MM.1S (cell line): Measurements from ENCODE around the gene PDGFD.

Experiments used
- DNase-seq: peaks from one replicate; pipeline ENCODE4 v3.0.0-alpha.2; 2015
- H2AFZ ChIP-seq: fragments of 300-600 bp; sonication (generic); 2 replicates; pipeline ENCODE4 v1.6.0; 2016; ENCODE audit warnings: antibody characterized with exemption, low read length
- H3F3A ChIP-seq: fragments of 300-600 bp; sonication (generic); 2 replicates; pipeline ENCODE4 v1.6.1; 2016; ENCODE audit warnings: mild to moderate bottlenecking, antibody characterized with exemption, low read length, moderate library complexity, mixed read lengths; ENCODE audit not compliant: insufficient read depth
- H3K27ac ChIP-seq: fragments of 300-600 bp; sonication (generic); 2 replicates; pipeline ENCODE4 v1.5.1; 2016; ENCODE audit warnings: mild to moderate bottlenecking, low read length
- H3K27me3 ChIP-seq: fragments of 300-600 bp; sonication (generic); replicated peaks from 2 replicates; pipeline ENCODE4 v1.6.0; 2016; ENCODE audit warnings: low read length; ENCODE audit not compliant: insufficient read depth
- H3K36me3 ChIP-seq: fragments of 300-600 bp; sonication (generic); replicated peaks from 2 replicates; pipeline ENCODE4 v1.6.1; 2016; ENCODE audit warnings: mild to moderate bottlenecking, low read length, mixed read lengths; ENCODE audit not compliant: insufficient read depth
- H3K4me1 ChIP-seq: fragments of 300-600 bp; sonication (generic); 2 replicates; pipeline ENCODE4 v1.6.1; 2016; ENCODE audit warnings: low read length, mixed read lengths
- H3K4me2 ChIP-seq: fragments of 300-600 bp; sonication (generic); 2 replicates; pipeline ENCODE4 v1.6.0; 2016; ENCODE audit warnings: low read depth, low read length
- H3K4me3 ChIP-seq: fragments of 300-600 bp; sonication (generic); 2 replicates; pipeline ENCODE4 v1.5.1; 2016; ENCODE audit warnings: low read length, mixed read lengths
- H3K79me2 ChIP-seq: fragments of 300-600 bp; sonication (generic); 2 replicates; pipeline ENCODE4 v1.6.1; 2016; ENCODE audit warnings: mixed run types, low read length, mixed read lengths
- H3K9ac ChIP-seq: fragments of 300-600 bp; sonication (generic); 2 replicates; pipeline ENCODE4 v1.6.1; 2016; ENCODE audit warnings: low read length, mixed read lengths
- H3K9me2 ChIP-seq: fragments of 300-600 bp; sonication (generic); replicated peaks from 2 replicates; pipeline ENCODE4 v1.6.1; 2016; ENCODE audit warnings: mild to moderate bottlenecking, low read length, mixed read lengths; ENCODE audit not compliant: insufficient read depth
- H3K9me3 ChIP-seq: fragments of 300-600 bp; sonication (generic); replicated peaks from 2 replicates; pipeline ENCODE4 v1.6.1; 2016; ENCODE audit warnings: mild to moderate bottlenecking, low read length, mixed read lengths; ENCODE audit not compliant: insufficient read depth
- H4K20me1 ChIP-seq: fragments of 300-600 bp; sonication (generic); 2 replicates; pipeline ENCODE4 v1.6.1; 2016; ENCODE audit warnings: mild to moderate bottlenecking, low read length, moderate library complexity, mixed read lengths; ENCODE audit not compliant: insufficient read depth
- CTCF ChIP-seq: fragments of 300-600 bp; sonication (generic); IDR thresholded peaks from 2 replicates; pipeline ENCODE4 v1.5.1; 2016; ENCODE audit warnings: antibody characterized with exemption, low read length, mixed read lengths
- EZH2 ChIP-seq: fragments of 300-600 bp; sonication (generic); optimal IDR thresholded peaks from 2 replicates; pipeline ENCODE3; 2017; ENCODE audit warnings: low read depth, mild to moderate bottlenecking, antibody characterized with exemption, low read length, mixed read lengths
- EZH2phosphoT487 ChIP-seq: fragments of 300-600 bp; sonication (generic); IDR thresholded peaks from 2 replicates; pipeline ENCODE4 v1.6.1; 2018; ENCODE audit warnings: antibody characterized with exemption, low read length

Gene PDGFD

GRCh38 chr11:103863497-103863896 lies 300.4 kb downstream of the PDGFD start:
- no peak overlapping the region for H3K27ac ChIP-seq
- H3K9me3 ChIP-seq = no peaks in the 10 kb centered on the region
- no peak for TF ChIP-seq EZH2phosphoT487
- no peaks in the 10 kb centered on the region for H3K27me3 ChIP-seq
- H3K9me2 ChIP-seq = no peaks in the 10 kb centered on the region
- no peak overlapping the region for H3K9ac ChIP-seq
- H3K4me3 ChIP-seq = no peak overlapping the region
- H3K79me2 ChIP-seq = no peaks in the 10 kb centered on the region
- no peaks in the 10 kb centered on the region for H3F3A ChIP-seq
- no peaks in the 10 kb centered on the region for H4K20me1 ChIP-seq
- H3K36me3 ChIP-seq = no peaks in the 10 kb centered on the region
- no peak overlapping the region for H2AFZ ChIP-seq
- no peak for DNase-seq
- no peaks in the 10 kb centered on the region for H3K4me1 ChIP-seq
- no peak overlapping the region for H3K4me2 ChIP-seq

GRCh38 chr11:103862802-103863174 lies 301.2 kb downstream of the PDGFD start:
- H3K4me1 ChIP-seq = no peaks in the 10 kb centered on the region
- H3K9ac ChIP-seq = no peak overlapping the region
- no peaks in the 10 kb centered on the region for H3K9me2 ChIP-seq
- no peaks in the 10 kb centered on the region for H3K36me3 ChIP-seq
- no peak overlapping the region for H2AFZ ChIP-seq
- no peaks in the 10 kb centered on the region for H3K79me2 ChIP-seq
- no peak overlapping the region for H3K4me3 ChIP-seq
- H4K20me1 ChIP-seq = no peaks in the 10 kb centered on the region
- TF ChIP-seq CTCF (no peak), EZH2phosphoT487 (no peak), EZH2 (no peak)
- H3F3A ChIP-seq = no peaks in the 10 kb centered on the region
- no peaks in the 10 kb centered on the region for H3K27me3 ChIP-seq
- DNase-seq = no peak
- H3K27ac ChIP-seq = no peak overlapping the region
- H3K4me2 ChIP-seq = no peak overlapping the region
- no peaks in the 10 kb centered on the region for H3K9me3 ChIP-seq

GRCh38 chr11:103862094-103862801 lies 301.7 kb downstream of the PDGFD start:
- no peaks in the 10 kb centered on the region for H3K4me1 ChIP-seq
- no peak overlapping the region for H3K27ac ChIP-seq
- no peak overlapping the region for H3K9ac ChIP-seq
- H3F3A ChIP-seq = no peaks in the 10 kb centered on the region
- H2AFZ ChIP-seq = no peak overlapping the region
- no peak for DNase-seq
- no peak overlapping the region for H3K4me2 ChIP-seq
- H3K9me2 ChIP-seq = no peaks in the 10 kb centered on the region
- no peaks in the 10 kb centered on the region for H3K27me3 ChIP-seq
- TF ChIP-seq CTCF (no peak), EZH2 (no peak), EZH2phosphoT487 (no peak)
- no peaks in the 10 kb centered on the region for H3K79me2 ChIP-seq
- no peaks in the 10 kb centered on the region for H3K9me3 ChIP-seq
- no peak overlapping the region for H3K4me3 ChIP-seq
- H3K36me3 ChIP-seq = no peaks in the 10 kb centered on the region
- no peaks in the 10 kb centered on the region for H4K20me1 ChIP-seq
